Activated naive CD4-positive, alpha-beta T cell (primary cell): Measurements from ENCODE around the gene GLTPD2.

Experiments used
- DNase-seq, 4 experiments: peaks; one replicate each; lab custom pipeline; 2025; lab: John Stamatoyannopoulos, UW

Gene GLTPD2

GRCh38 chr17:4771519-4772234, 17.1 kb upstream of the GLTPD2 start, which contains the start of gene TM4SF5:
Gene TM4SF5, plus strand, starts transcription at chr17:4771886. Its CDS starts 37 bp downstream, at chr17:4771923.
- no peak for DNase-seq

- DNase-seq: no peak
These were observed 16.5 kb upstream of the GLTPD2 start for GRCh38 chr17:4772235-4772613.

DNA sequence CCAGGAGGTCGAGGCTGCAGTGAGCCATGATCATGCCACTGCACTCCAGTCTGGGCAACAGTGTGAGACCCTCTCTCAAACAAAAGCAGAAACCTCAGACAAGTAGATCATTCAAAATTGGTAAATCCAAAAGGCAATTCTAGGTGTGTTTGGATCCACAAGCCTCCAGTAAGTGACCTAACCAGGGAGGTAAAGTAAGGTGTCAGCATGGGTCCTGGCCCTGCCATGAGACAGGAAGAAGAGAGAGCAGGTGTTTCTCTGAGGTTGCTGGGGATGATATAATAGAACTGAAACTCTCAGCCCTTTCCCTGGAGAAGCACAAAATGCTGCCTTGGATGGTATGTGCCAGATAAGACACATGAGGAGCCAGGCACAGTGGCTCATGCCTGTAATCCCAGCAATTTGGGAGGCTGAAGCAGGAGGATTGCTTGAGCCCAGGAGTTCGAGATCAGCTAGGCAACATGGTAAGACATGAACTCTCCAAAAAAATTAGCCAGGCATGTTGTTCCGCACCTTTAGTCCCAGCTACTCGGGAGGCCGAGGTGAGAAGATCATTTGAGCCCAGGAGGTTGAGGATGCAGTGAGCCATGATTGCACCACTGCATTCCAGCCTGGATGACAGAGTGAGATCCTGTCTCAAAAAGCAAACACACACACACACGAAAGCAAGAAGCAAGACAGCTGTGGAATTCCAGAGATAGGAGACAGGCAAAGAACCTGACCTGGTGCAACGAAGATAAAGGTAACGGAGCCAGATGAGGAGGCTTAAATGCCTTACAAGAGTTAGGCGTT, 10.6 kb upstream of the GLTPD2 start:
- no peak for DNase-seq

GRCh38 chr17:4780325-4780955, 8.3 kb upstream of the GLTPD2 start:
- no peak for DNase-seq

DNA sequence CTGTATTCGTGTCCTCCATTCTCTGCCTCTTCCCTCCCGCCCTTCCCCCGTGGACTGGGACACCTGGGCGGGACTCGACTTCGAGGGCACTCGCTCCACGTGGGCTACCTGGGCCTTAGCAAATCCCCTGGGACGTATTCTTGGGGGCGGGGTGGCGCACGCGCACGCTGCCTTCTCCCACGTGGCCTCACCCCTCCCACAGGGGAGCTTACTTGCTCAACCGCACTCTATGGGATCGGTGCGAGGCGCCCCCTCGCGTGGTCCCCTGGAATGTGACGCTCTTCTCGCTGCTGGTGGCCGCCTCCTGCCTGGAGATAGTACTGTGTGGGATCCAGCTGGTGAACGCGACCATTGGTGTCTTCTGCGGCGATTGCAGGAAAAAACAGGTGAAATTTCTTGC, 6.1 kb upstream of the GLTPD2 start:
- no peak for DNase-seq

- no peak for DNase-seq
These were observed 3.3 kb upstream of the GLTPD2 start for GRCh38 chr17:4785311-4786105.

DNA sequence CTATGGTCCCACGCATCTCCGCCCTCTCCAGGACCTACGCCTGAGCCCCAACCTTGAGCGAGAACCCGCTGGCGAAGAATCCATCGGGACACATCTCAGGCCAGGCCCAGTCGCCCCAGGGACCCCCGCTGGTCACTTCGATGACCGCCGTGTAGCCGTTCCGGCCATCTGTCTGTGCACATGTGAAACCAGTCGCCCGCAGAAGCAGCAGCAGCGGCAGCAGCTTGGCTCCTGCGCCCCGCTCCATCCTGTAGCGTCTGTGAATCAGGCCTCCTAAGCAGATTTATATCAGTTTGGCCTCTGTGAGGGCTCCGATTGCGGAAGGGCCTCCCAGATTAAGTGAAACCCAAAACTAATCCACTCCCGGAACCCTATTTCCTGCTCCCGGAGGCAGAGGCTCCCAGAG, 2.7 kb upstream of the GLTPD2 start, which contains the start of gene VMO1:
Gene VMO1 (minus strand): TSS at position 259 of the 406 bp plus-strand sequence. CDS start 12 bp downstream, at position 247.
- no peak for DNase-seq

DNA sequence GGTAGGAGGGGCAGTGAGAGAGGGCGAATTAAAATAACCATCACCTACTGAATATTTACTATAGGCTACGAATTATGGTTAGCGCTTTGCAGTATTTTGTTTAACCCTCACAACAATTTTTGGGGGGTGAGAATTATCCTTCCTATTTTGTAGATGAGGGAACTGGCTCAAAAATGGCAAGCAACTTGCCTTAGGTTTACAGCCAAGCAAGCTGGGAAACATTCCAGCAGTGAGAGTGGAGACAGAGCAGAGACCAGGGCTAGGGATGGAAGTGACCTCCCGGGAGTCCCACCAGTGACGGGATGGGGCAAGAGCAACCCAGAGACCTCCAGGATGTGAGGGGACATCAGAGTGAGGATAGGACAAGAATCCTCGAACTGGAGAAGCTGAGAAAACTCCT, 2.2 kb upstream of the GLTPD2 start:
- no peak for DNase-seq

GRCh38 chr17:4788159-4788806, 481 bp upstream of the GLTPD2 start:
- no peak for DNase-seq

DNA sequence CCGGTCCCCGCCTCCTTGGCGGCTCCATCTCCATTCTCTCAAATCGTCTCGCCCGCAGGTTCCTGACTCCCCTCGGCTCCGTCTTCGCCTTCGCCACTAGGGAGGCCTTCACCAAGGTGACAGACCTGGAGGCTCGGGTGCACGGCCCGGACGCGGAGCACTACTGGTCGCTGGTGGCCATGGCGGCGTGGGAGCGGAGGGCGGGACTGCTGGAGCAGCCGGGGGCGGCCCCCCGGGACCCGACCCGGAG, 862 bp downstream of the GLTPD2 start:
- peak in 1 of 4 experiments; percentile 39 for DNase-seq

DNA sequence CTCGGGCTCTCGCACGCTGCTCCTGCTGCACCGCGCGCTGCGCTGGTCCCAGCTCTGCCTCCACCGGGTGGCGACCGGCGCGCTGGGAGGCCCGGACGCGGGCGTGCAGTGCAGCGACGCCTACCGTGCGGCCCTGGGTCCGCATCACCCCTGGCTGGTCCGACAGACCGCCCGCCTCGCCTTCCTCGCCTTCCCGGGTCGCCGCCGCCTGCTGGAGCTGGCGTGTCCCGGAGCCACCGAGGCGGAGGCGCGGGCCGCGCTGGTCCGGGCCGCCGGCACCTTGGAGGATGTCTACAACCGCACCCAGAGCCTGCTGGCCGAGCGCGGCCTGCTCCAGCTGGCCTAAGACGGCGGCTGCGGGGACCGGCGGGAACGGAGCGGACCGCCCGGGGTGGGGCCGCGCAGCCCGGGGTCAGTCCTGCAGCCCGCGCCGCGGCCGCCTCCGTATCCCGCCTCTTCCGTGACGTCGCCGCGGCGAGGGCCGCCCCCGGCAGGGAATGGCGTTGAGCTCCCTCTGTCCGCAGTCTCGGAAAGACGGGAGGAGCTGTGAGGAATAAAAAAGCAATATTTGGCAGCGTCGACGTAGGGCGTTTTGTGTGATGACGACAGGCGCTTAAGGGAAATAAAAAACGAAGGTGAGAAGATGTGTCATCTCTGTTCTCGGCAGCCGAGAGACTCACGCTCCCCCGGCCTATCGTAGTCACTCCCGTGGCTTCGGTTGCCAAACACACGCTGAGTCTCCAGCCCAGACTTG, 1.4 kb downstream of the GLTPD2 start:
- peak; percentile 28 to 68 (median 50) for DNase-seq

- DNase-seq: no peak
These were observed 1.9 kb downstream of the GLTPD2 start for GRCh38 chr17:4790705-4791088.

- DNase-seq: no peak
These were observed 6.4 kb downstream of the GLTPD2 start for GRCh38 chr17:4795168-4795567.

DNA sequence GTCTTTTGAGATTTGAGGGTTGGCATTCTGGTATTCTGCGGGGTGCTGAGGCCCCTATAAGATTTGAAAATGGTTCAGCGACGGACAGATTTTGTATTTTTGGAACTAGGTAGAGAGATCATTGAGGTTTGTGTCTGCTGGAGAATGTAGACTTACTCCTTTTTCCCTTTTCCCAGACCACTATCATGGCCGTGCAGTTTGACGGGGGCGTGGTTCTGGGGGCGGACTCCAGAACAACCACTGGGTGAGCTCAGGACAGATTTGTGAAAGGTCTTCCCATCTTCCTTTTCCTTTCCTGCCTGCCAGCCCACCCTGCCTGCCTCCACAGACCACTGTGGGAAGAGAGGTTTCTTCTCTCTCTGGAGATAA, 7.8 kb downstream of the GLTPD2 start:
- no peak for DNase-seq

DNA sequence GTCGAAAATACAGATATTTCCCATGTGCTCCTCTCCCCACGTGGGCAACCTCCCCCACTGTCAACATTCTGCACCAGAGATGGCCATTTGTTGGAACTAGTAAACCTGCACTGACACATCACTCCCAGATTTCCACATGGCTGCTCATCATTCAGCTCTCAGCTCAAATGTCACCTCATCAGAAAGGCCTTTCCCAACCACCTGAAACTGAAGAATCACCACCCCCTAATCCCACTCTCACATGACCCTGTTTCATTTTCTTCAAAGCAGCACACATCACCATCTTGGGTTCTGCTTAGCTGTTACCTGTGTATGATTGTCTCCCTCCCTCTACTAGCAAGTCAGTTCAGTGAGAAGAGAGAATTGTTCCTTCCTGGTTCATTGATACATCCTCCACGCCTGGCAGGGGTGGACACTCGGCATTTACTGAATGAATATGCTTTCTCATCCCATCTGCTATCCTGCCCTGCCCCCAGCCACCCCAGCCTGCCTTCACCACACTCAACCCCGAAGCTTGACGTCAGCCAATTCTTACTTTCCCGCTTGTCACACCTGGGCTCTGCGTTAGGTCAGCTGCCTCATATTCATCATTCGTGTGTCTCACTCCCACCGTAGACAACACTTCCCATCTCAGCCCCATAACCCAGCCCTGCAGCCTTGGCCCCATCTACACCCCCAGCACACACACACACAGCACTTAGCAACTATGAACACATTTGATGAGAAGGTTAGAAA, 11.9 kb downstream of the GLTPD2 start:
- no peak for DNase-seq

DNA sequence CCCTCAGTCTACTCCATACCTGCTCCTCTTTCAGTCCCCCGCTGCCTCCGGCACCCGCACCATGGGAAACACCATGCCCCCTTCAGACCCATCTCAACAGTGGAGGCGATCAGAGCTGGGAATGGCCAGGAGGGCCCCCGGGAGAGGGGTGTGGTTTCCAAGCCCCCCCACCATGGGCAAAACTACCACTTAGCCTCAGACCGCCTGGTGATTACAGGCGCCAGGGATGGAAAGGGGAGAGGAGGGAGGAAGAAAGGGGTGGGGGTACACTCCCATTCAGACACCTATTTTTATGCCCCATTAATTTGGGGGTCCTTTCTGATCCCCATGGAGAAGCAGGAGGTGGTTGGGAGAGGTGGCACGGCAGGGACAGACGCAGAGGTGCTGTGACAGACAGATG, 13.5 kb downstream of the GLTPD2 start, which contains the start of gene C17orf114:
Gene C17orf114 (minus strand): TSS at position 101 of the 400 bp plus-strand sequence.
- no peak for DNase-seq

DNA sequence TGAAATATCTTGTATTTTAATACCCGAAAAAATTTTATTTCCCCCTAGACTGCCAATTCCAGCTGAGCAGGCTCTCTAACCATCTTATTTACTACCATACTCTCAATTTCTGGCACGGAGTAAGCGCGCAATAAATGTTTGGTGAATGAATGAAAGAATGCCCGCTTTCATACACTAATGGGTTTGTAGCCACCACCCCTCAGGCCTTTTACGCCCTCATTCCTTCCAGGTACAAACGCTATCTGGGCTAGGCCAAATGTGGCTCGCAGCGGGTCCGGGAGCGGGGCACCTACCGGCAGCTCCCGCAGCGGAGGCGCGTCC, 17.7 kb downstream of the GLTPD2 start:
- no peak for DNase-seq

DNA sequence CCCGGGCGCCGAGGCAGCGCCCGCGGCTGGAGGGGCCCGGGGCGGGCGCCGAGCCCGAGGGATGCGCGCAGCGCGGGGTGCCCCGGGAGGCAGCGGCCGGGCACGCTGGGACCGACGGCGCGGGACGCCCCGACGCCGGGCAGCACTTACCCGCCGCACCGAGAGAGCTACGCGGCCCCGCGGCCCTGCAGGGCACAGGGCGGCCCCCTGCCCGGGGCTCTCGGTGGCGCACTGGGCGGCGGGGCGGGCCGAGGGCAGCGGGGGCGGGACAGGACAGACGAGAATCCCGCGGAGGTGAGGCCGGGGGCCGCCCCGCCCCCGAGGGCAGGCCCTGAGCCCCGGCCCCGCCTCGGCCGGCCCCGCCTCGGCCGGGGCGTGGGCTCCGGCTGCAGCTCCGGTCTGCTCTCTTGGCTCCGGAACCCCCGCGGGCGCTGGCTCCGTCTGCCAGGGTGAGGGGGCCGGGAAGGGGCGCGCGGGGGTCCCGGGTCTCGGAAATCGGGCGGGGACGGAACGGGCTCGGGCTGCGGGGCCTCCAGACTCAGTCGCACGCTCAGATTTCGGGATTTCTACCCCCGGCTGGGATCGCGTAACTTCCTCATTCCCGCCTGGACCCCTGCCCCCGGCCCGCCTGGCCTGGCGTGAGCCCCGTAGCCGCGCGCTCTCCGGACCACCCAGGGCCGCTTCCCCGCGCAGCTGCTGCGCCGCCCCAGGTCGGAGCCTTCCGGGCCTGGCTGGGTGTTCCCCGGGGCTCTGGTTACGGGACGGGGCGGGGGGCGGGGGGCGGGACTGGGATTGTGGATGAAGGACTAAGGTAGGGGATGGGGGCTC, 18.2 kb downstream of the GLTPD2 start, which contains the start of gene PLD2:
Gene PLD2 (plus strand): TSS at position 376 of the 828 bp plus-strand sequence. CDS start 621 bp downstream, outside the sequence.
- DNase-seq: peak; percentile 38 to 80 (median 62)

DNA sequence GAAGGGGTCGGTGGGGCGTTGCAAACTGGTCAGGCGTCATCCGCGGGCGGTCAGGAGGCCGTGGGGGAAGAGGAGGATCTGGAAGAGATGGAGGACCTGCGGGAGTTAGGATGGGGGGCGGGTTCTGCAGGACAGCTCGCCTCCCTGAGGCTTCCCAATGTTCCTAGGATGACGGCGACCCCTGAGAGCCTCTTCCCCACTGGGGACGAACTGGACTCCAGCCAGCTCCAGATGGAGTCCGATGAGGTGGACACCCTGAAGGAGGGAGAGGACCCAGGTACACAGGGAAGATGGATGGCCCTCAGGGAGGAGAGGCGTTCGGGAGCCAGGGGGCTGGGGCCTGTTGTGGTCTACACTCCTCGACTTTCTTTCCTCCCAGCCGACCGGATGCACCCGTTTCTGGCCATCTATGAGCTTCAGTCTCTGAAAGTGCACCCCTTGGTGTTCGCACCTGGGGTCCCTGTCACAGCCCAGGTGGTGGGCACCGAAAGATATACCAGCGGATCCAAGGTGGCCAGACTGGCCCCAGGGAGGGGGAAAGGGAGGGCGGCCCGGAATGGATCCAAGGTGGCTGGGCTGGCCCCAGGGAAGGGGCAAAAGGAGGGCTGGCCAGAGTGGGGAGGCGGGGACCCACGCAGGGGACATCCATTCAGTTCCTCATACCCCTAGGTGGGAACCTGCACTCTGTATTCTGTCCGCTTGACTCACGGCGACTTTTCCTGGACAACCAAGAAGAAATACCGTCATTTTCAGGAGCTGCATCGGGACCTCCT, 19.0 kb downstream of the GLTPD2 start:
- DNase-seq: no peak
